SK-N-SH treated with all-trans-retinoic acid at 6 μM for 48 hours (cell line): ENCODE results near the gene ITPR3.

Source experiments
- ATAC-seq: fragments of 200-7000 bp; cut with Tn5 transposase; 3 replicates; pipeline ENCODE4 v1.9.1; 2020; ENCODE audit warnings: mild to moderate bottlenecking, moderate library complexity
- ARNTL ChIP-seq: fragments of 450-650 bp; formaldehyde crosslinking; IDR thresholded peaks from 2 replicates; pipeline ENCODE4 v1.5.0; 2020; ENCODE audit warnings: low read depth, mild to moderate bottlenecking, moderate library complexity, borderline replicate concordance
- CSDC2 ChIP-seq: fragments of 250-450 bp; sonication (Bioruptor Pico); IDR thresholded peaks from 2 replicates; pipeline ENCODE4 v1.5.0; 2020; ENCODE audit warnings: mild to moderate bottlenecking, moderate library complexity
- ESRRG ChIP-seq: fragments of 250-450 bp; sonication (Bioruptor Pico); IDR thresholded peaks from 2 replicates; pipeline ENCODE4 v1.6.1; 2021; ENCODE audit warnings: mild to moderate bottlenecking
- GLIS3 ChIP-seq: fragments of 250-450 bp; sonication (Bioruptor Pico); IDR thresholded peaks from 2 replicates; pipeline ENCODE4 v1.5.0; 2020; ENCODE audit warnings: mild to moderate bottlenecking, moderate library complexity
- ISL1 ChIP-seq: fragments of 250-450 bp; sonication (Bioruptor Pico); IDR thresholded peaks from 2 replicates; pipeline ENCODE4 v2.1.2; 2022; ENCODE audit warnings: mild to moderate bottlenecking, moderate library complexity
- PATZ1 ChIP-seq: fragments of 250-450 bp; sonication (Bioruptor Pico); IDR thresholded peaks from 2 replicates; pipeline ENCODE4 v1.8.0; 2020; ENCODE audit warnings: mild to moderate bottlenecking, moderate library complexity, borderline replicate concordance
- POU6F1 ChIP-seq: fragments of 250-450 bp; sonication (Bioruptor Pico); IDR thresholded peaks from 2 replicates; pipeline ENCODE4 v1.8.0; 2021; ENCODE audit warnings: low read depth, mild to moderate bottlenecking, moderate library complexity, borderline replicate concordance
- PPARA ChIP-seq: fragments of 250-450 bp; sonication (Bioruptor Pico); IDR thresholded peaks from 2 replicates; pipeline ENCODE4 v1.5.0; 2020; ENCODE audit warnings: mild to moderate bottlenecking, borderline replicate concordance
- RARB ChIP-seq: fragments of 250-450 bp; sonication (Bioruptor Pico); IDR thresholded peaks from 2 replicates; pipeline ENCODE4 v1.8.0; 2021; ENCODE audit warnings: mild to moderate bottlenecking, moderate library complexity
- SNAI2 ChIP-seq: fragments of 250-450 bp; sonication (Bioruptor Pico); IDR thresholded peaks from 2 replicates; pipeline ENCODE4 v1.5.0; 2020; ENCODE audit warnings: mild to moderate bottlenecking, moderate library complexity
- TCF4 ChIP-seq: fragments of 250-450 bp; sonication (Bioruptor Pico); IDR thresholded peaks from 2 replicates; pipeline ENCODE4 v1.8.0; 2021; ENCODE audit warnings: mild to moderate bottlenecking, moderate library complexity, borderline replicate concordance
- TOX ChIP-seq: fragments of 250-450 bp; sonication (Bioruptor Pico); IDR thresholded peaks from 2 replicates; pipeline ENCODE4 v1.8.0; 2021; ENCODE audit warnings: mild to moderate bottlenecking, moderate library complexity, borderline replicate concordance
- TSHZ2 ChIP-seq: fragments of 250-450 bp; sonication (Bioruptor Pico); IDR thresholded peaks from 2 replicates; pipeline ENCODE4 v1.5.0; 2020; ENCODE audit warnings: mild to moderate bottlenecking, moderate library complexity
- ZC3H10 ChIP-seq: fragments of 250-450 bp; sonication (Bioruptor Pico); IDR thresholded peaks from 2 replicates; pipeline ENCODE4 v1.5.1; 2021; ENCODE audit warnings: mild to moderate bottlenecking, moderate library complexity
- ZFP3 ChIP-seq: fragments of 250-450 bp; sonication (Bioruptor Pico); IDR thresholded peaks from 2 replicates; pipeline ENCODE4 v1.5.0; 2020; ENCODE audit warnings: mild to moderate bottlenecking, moderate library complexity
- ZFP30 ChIP-seq: fragments of 450-650 bp; formaldehyde crosslinking; IDR thresholded peaks from 2 replicates; pipeline ENCODE4 v1.5.0; 2022; ENCODE audit warnings: mild to moderate bottlenecking, moderate library complexity
- ZNF565 ChIP-seq: fragments of 450-650 bp; formaldehyde crosslinking; conservative IDR thresholded peaks from 2 replicates; pipeline ENCODE4 v1.5.0; 2020; ENCODE audit warnings: low read depth, mild to moderate bottlenecking, moderate library complexity
- ZNF70 ChIP-seq: fragments of 450-650 bp; formaldehyde crosslinking; IDR thresholded peaks from 2 replicates; pipeline ENCODE4 v1.5.0; 2020; ENCODE audit warnings: mild to moderate bottlenecking, moderate library complexity
- ZNF8 ChIP-seq: fragments of 450-650 bp; formaldehyde crosslinking; IDR thresholded peaks from 2 replicates; pipeline ENCODE4 v1.5.0; 2020; ENCODE audit warnings: mild to moderate bottlenecking, moderate library complexity
- TF ChIP-seq, protein P1 (sequence below): fragments of 250-450 bp; sonication (Bioruptor Pico); IDR thresholded peaks from 2 replicates; pipeline ENCODE4 v1.5.1; 2021; ENCODE audit warnings: mild to moderate bottlenecking, moderate library complexity
- TF ChIP-seq, protein P2 (sequence below): fragments of 250-450 bp; sonication (Bioruptor Pico); IDR thresholded peaks from 2 replicates; pipeline ENCODE4 v1.5.1; 2020; ENCODE audit warnings: low read depth, mild to moderate bottlenecking, moderate library complexity

The ITPR3 gene

DNA sequence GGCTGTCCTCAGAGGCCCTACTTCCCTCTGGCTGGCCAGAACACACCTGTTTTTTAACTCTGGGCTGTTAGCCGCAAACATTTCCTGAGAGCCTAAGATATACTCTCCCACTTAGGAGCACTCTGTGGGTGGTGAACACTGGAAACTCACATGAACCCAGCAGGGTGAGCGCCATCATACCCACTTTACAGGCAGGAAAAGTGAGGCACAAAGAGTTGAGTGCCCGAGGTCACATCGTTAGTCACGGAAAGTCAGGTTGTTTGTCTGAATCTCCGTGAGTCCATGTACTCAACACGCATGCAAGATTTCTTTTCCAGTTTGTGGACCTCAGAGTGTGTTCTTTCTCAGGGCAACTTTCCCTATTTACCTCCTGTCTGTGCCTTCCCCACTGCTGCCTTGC, 43.0 kb upstream of the ITPR3 start:
- TF ChIP-seq ARNTL (CRISPR knock-in tag) (no peak), ZNF565 (CRISPR knock-in tag) (no peak), PATZ1 (CRISPR knock-in tag) (no peak), ZNF70 (CRISPR knock-in tag) (no peak), TSHZ2 (CRISPR knock-in tag) (no peak), TOX (CRISPR knock-in tag) (no peak), RARB (CRISPR knock-in tag) (no peak), PPARA (CRISPR knock-in tag) (no peak), CSDC2 (CRISPR knock-in tag) (no peak), ZNF8 (CRISPR knock-in tag) (no peak), SNAI2 (CRISPR knock-in tag) (no peak), ESRRG (no peak), ISL1 (CRISPR knock-in tag) (no peak), POU6F1 (CRISPR knock-in tag) (no peak), ZFP30 (CRISPR knock-in tag) (no peak), GLIS3 (CRISPR knock-in tag) (no peak), ZC3H10 (CRISPR knock-in tag) (no peak), ZFP3 (no peak), TCF4 (CRISPR knock-in tag) (no peak)
- TF ChIP-seq, protein P1, sequence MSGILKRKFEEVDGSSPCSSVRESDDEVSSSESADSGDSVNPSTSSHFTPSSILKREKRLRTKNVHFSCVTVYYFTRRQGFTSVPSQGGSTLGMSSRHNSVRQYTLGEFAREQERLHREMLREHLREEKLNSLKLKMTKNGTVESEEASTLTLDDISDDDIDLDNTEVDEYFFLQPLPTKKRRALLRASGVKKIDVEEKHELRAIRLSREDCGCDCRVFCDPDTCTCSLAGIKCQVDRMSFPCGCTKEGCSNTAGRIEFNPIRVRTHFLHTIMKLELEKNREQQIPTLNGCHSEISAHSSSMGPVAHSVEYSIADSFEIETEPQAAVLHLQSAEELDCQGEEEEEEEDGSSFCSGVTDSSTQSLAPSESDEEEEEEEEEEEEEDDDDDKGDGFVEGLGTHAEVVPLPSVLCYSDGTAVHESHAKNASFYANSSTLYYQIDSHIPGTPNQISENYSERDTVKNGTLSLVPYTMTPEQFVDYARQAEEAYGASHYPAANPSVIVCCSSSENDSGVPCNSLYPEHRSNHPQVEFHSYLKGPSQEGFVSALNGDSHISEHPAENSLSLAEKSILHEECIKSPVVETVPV (CRISPR knock-in tag) = no peak
- no peak for ATAC-seq

DNA sequence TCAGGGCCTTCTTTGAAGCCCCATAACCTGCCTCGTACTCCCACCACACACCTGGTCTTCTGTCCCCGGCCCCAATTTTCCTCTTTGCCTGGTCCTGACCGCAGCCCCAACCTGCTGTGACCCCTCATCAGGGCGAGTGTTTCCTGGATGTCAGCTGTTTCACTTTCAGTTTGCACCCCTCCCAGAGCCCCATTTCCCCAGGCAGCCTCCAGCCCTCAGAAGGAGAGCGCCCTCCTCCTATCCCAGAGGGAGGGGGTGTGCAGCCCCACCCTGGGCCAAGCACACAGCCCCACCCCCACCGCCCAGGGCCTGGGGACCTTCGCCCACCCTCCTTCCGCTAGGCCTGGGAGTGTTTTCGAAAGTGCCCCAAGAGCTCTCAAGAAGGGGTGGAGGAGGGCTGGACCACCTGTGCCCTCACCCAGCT, 42.5 kb upstream of the ITPR3 start:
- TF ChIP-seq, protein P1 (CRISPR knock-in tag) = no peak
- no peak for TF ChIP-seq GLIS3 (CRISPR knock-in tag)
- no peak for TF ChIP-seq ZNF565 (CRISPR knock-in tag)
- TF ChIP-seq, protein P2, sequence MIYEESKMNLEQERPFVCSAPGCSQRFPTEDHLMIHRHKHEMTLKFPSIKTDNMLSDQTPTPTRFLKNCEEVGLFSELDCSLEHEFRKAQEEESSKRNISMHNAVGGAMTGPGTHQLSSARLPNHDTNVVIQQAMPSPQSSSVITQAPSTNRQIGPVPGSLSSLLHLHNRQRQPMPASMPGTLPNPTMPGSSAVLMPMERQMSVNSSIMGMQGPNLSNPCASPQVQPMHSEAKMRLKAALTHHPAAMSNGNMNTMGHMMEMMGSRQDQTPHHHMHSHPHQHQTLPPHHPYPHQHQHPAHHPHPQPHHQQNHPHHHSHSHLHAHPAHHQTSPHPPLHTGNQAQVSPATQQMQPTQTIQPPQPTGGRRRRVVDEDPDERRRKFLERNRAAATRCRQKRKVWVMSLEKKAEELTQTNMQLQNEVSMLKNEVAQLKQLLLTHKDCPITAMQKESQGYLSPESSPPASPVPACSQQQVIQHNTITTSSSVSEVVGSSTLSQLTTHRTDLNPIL (CRISPR knock-in tag) = no peak
- no peak for TF ChIP-seq ISL1 (CRISPR knock-in tag)
- TF ChIP-seq ZNF8 (CRISPR knock-in tag) = no peak
- TF ChIP-seq SNAI2 (CRISPR knock-in tag) = no peak
- TF ChIP-seq ZFP3 = no peak
- no peak for TF ChIP-seq ZFP30 (CRISPR knock-in tag)
- no peak for TF ChIP-seq TOX (CRISPR knock-in tag)
- no peak for TF ChIP-seq CSDC2 (CRISPR knock-in tag)
- no peak for ATAC-seq
